Measurements from ENCODE around the gene HCRT. TPM values are rescaled to one million over a fixed set of nuclear protein-coding genes. Genes with fewer than 3 reads are reported as not detected.

HCRT gene
- total RNA-seq, 1 experiment from 2014 or later, result not detected

DNA sequence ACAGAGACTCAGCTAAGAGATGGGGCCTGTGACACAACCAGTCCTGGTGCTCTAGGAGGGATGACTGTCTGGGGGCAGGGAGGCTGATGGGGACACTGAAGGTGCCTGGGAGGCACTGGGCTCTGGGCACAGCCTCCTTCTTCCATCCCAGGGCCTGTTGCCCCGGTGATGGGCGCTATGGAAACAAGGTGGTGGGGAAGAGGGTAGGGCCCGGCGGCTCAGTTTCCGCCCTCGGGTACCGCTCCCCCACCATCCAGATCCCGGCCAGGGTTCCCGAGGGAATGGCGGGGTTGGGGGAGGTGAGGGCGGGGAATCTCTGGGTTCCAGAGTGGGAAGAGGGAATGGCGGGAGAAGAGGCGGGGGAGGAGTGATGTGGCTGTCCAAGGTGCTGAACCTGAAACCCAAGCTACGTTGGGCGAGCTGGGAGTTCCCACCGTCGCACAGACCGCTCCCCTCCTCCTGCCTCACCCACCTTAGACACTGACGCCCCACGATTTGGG is 5.3 kb downstream of the HCRT start:
- POLR2A ChIA-PET (ENCODE audit: low non-redundant PET), result no interaction called here
- DNase-seq (ENCODE audit: low spot score), result peak; percentile 43
- no peak for TF ChIP-seq EZH2 (IDR thresholded peaks at IDR 0.05; ENCODE audit: borderline replicate concordance, low read depth, low read length, poor library complexity, severe bottlenecking)
- TF ChIP-seq, protein P1, sequence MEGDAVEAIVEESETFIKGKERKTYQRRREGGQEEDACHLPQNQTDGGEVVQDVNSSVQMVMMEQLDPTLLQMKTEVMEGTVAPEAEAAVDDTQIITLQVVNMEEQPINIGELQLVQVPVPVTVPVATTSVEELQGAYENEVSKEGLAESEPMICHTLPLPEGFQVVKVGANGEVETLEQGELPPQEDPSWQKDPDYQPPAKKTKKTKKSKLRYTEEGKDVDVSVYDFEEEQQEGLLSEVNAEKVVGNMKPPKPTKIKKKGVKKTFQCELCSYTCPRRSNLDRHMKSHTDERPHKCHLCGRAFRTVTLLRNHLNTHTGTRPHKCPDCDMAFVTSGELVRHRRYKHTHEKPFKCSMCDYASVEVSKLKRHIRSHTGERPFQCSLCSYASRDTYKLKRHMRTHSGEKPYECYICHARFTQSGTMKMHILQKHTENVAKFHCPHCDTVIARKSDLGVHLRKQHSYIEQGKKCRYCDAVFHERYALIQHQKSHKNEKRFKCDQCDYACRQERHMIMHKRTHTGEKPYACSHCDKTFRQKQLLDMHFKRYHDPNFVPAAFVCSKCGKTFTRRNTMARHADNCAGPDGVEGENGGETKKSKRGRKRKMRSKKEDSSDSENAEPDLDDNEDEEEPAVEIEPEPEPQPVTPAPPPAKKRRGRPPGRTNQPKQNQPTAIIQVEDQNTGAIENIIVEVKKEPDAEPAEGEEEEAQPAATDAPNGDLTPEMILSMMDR (conservative IDR thresholded peaks at IDR 0.05; ENCODE audit: low read depth, low read length), result no peak
- Histone ChIP-seq H3K27me3 (replicated peaks; ENCODE audit: insufficient read depth, low read depth, low read length, poor library complexity) (no peaks in the 10 kb centered on the region), H3K4me3 (ENCODE audit: low read depth, low read length, poor library complexity, severe bottlenecking) (no peak overlapping the region), H3K27ac (ENCODE audit: low read depth, low read length, poor library complexity, severe bottlenecking) (no peak overlapping the region), H3K4me1 (ENCODE audit: insufficient read depth, low read length, poor library complexity, severe bottlenecking) (peaks cover 4% of the 10 kb centered on the region), H3K9me3 (ENCODE audit: low read depth, low read length, poor library complexity, severe bottlenecking) (no peaks in the 10 kb centered on the region), H3K36me3 (ENCODE audit: insufficient read depth, low read length, poor library complexity, severe bottlenecking) (no peaks in the 10 kb centered on the region)
- BruUV-seq (replicated peaks), result no TSS peak
- intact Hi-C loops (cut with micrococcal nuclease; ENCODE audit: unreplicated experiment), result no loop called here
- CTCF ChIA-PET, result interaction anchor here (0.5 to 0.7 kb wide), 2 partner anchors 74 to 261 kb away, joined by 3 to 6 read pairs; no protein-coding TSS in a partner anchor

DNA sequence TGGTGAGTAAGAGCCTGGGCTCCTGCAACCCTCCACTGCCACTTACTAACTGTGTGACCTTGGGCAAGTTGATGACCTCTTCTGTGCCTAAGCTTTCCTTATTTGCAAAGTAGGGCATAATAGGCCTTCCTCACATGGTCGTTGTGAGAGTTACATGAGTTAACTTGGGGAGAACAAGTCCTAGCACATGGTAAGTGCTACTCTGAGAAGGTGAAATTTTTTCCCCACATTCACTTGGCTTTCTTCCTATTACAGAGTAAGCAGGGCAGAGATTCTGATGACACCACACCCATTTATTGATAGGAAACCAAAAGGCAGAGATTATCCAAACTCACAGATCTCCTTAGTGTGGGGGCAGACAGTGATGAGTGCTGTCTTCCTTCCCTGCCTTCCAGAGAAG is 5.9 kb downstream of the HCRT start:
- no peaks in the 10 kb centered on the region for H3K27me3 ChIP-seq (replicated peaks; ENCODE audit: insufficient read depth, low read depth, low read length, poor library complexity)
- intact Hi-C loops (cut with micrococcal nuclease; ENCODE audit: unreplicated experiment), result no loop called here
- POLR2A ChIA-PET (ENCODE audit: low non-redundant PET), result no interaction called here

DNA sequence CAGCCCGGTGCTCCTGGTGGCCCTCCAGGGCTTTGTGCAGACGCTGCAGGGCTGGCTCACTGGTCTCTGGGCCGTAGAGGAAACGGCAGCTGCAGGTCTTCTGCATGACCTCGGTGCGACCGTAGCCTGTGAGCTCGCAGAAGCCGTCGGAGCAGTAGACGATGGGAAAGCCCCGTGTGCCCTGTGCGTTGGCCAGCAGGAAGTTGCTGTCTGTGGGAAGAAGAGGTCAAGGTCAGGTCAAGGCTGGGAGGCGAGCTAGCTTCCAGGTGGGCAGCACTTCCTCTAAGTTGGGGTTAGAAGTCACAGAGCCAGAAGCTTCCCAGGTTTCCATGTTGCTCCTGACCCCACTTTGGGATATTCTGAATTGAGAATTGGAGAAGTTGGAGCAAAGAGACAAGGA is 6.4 kb downstream of the HCRT start:
- no peaks in the 10 kb centered on the region for H3K27me3 ChIP-seq (replicated peaks; ENCODE audit: insufficient read depth, low read depth, low read length, poor library complexity)
- POLR2A ChIA-PET (ENCODE audit: low non-redundant PET), result no interaction called here

More for the DNA sequence above, 5.9 kb downstream of the HCRT start:
- no peak overlapping the region for H3K4me3 ChIP-seq (ENCODE audit: low read depth, low read length, poor library complexity, severe bottlenecking)
- no peak overlapping the region for H3K27ac ChIP-seq (ENCODE audit: low read depth, low read length, poor library complexity, severe bottlenecking)
- H3K4me1 ChIP-seq (ENCODE audit: insufficient read depth, low read length, poor library complexity, severe bottlenecking), result peaks cover 4% of the 10 kb centered on the region
- H3K36me3 ChIP-seq (ENCODE audit: insufficient read depth, low read length, poor library complexity, severe bottlenecking), result no peaks in the 10 kb centered on the region
- CTCF ChIA-PET, result interaction anchor here (0.7 kb wide), 1 partner anchor 262 kb away, joined by 6 read pairs; no protein-coding TSS in a partner anchor
- no peak for TF ChIP-seq EZH2 (IDR thresholded peaks at IDR 0.05; ENCODE audit: borderline replicate concordance, low read depth, low read length, poor library complexity, severe bottlenecking)
- TF ChIP-seq, protein P1 (conservative IDR thresholded peaks at IDR 0.05; ENCODE audit: low read depth, low read length), result no peak
- DNase-seq (ENCODE audit: low spot score), result no peak
- no TSS peak for BruUV-seq (replicated peaks)
- no peaks in the 10 kb centered on the region for H3K9me3 ChIP-seq (ENCODE audit: low read depth, low read length, poor library complexity, severe bottlenecking)

More for the DNA sequence above, 6.4 kb downstream of the HCRT start:
- Histone ChIP-seq H3K4me3 (ENCODE audit: low read depth, low read length, poor library complexity, severe bottlenecking) (no peak overlapping the region), H3K27ac (ENCODE audit: low read depth, low read length, poor library complexity, severe bottlenecking) (no peak overlapping the region), H3K36me3 (ENCODE audit: insufficient read depth, low read length, poor library complexity, severe bottlenecking) (no peaks in the 10 kb centered on the region), H3K9me3 (ENCODE audit: low read depth, low read length, poor library complexity, severe bottlenecking) (no peaks in the 10 kb centered on the region), H3K4me1 (ENCODE audit: insufficient read depth, low read length, poor library complexity, severe bottlenecking) (peaks cover 4% of the 10 kb centered on the region)
- no peak for DNase-seq (ENCODE audit: low spot score)
- TF ChIP-seq, protein P1 (conservative IDR thresholded peaks at IDR 0.05; ENCODE audit: low read depth, low read length), result no peak
- TF ChIP-seq EZH2 (IDR thresholded peaks at IDR 0.05; ENCODE audit: borderline replicate concordance, low read depth, low read length, poor library complexity, severe bottlenecking), result no peak
- intact Hi-C loops (cut with micrococcal nuclease; ENCODE audit: unreplicated experiment), result no loop called here
- CTCF ChIA-PET, result no interaction called here
- no TSS peak for BruUV-seq (replicated peaks)
